GM18870 (cell line): Measurements from ENCODE around the gene RALY.
"Not testable (repeated sequence)": the region's sequence is repeated elsewhere in the genome, so short reads cannot be mapped to it uniquely, and the experiment has no call there.

ENCODE experiments used
- ATAC-seq: cut with Tn5 transposase; IDR thresholded peaks from one replicate; pipeline ENCODE4 v1.9.1; 2021; ENCODE audit warnings: moderate library complexity; ENCODE audit not compliant: unreplicated experiment

RALY gene

DNA sequence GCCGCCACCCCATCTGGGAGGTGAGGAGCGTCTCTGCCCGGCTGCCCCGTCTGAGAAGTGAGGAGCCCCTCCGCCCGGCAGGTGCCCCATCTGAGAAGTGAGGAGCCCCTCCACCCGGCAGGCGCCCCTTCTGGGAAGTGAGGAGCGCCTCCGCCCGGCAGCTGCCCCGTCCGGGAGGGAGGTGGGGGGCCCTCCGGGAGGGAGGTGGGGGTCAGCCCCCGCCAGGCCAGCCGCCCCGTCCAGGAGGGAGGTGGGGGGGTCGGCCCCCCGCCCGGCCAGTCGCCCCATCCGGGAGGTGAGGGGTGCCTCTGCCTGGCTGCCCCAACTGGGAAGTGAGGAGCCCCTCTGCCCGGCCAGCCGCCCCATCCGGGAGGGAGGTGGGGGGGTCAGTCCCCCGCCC, 138.8 kb downstream of the RALY start:
- ATAC-seq = not testable (repeated sequence)

- not testable (repeated sequence) for ATAC-seq
These were observed 139.2 kb downstream of the RALY start for GRCh38 chr20:34132943-34133342.

GRCh38 chr20:34133365-34133860, 139.7 kb downstream of the RALY start:
- ATAC-seq = not testable (repeated sequence)
